ENCODE results near the gene PRICKLE3.

PRICKLE3 gene

DNA sequence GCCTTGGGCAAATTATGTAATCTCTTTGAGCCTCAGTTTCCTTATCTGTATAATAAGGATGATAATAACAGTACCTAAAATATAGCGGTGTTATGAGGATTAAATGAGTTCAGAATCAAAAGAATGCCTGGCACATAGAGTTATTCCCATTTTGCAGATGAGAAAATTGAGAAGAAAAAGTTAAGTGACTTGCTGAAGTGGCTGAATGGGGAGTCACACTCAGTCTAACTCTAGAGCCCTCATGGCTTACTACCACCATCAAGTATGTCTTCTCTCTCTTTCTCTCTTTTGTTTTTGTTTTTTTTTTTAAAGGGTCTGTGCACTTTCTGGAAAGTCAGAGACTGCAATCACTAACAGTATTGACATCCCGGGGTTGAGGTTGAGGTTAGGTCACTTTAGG, 46.4 kb upstream of the PRICKLE3 start:
- no peak overlapping the region for H2AFZ ChIP-seq (ENCODE audit: low read length)
- H3K4me1 ChIP-seq (ENCODE audit: insufficient read depth, low read length, severe bottlenecking): peaks cover 36% of the 10 kb centered on the region
- no peaks in the 10 kb centered on the region for H4K20me1 ChIP-seq (ENCODE audit: insufficient read depth, low read length)
- H3K27me3 ChIP-seq (ENCODE audit: insufficient read depth, low read length): no peaks in the 10 kb centered on the region
- H3K4me3 ChIP-seq (ENCODE audit: low read depth, low read length, poor library complexity, severe bottlenecking): no peak overlapping the region
- H3K27ac ChIP-seq (ENCODE audit: low read depth, low read length, poor library complexity, severe bottlenecking): no peak overlapping the region
- H3K36me3 ChIP-seq (ENCODE audit: insufficient read depth, low read length): no peaks in the 10 kb centered on the region
- H3F3A ChIP-seq (ENCODE audit: insufficient read depth, low read length): no peaks in the 10 kb centered on the region
- H3K9ac ChIP-seq (ENCODE audit: low read length): no peak overlapping the region
- no peak for TF ChIP-seq CTCF (IDR thresholded peaks at IDR 0.05; ENCODE audit: low read length)
- no peak for TF ChIP-seq EZH2 (IDR thresholded peaks at IDR 0.05; ENCODE audit: borderline replicate concordance, low read length)
- H3K79me2 ChIP-seq (ENCODE audit: insufficient read depth, low read length): no peaks in the 10 kb centered on the region
- no peaks in the 10 kb centered on the region for H3K9me2 ChIP-seq (ENCODE audit: low read depth, low read length)
- H3K9me3 ChIP-seq (ENCODE audit: low read length): no peaks in the 10 kb centered on the region
- H3K4me2 ChIP-seq (ENCODE audit: low read length): no peak overlapping the region

DNA sequence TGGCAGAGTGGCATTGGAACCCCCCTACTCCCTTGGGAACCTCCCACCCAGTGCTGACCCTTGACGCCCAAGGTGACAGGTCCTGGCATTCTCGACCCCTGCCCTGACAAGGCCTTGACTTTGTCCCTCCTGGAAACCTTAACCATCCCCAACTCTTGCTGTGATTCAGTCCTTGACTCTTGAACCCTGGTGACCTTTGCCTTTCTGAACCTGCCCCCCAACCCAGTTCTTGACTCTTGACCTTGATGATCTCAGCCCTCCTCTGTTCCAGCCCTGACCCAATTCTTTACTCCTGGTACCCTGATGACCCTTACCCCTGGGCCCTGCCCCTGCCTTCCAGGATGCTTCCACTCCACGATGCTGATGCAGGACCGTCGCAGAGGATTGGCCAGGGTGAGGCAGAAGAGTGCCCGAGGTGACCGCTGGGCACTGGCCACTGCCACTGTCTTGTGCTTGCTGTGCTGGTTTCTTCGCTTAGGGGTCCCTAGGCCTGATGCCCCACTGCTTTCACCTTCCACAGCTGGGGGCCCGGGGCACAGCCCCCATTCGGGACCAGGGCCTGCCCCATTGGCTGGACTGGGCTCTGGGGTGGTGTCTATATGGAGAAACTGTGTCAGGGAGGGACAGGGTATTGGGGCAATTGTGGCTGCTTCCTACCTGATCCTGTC, 45.3 kb upstream of the PRICKLE3 start:
- no peaks in the 10 kb centered on the region for H3F3A ChIP-seq (ENCODE audit: insufficient read depth, low read length)
- H3K27me3 ChIP-seq (ENCODE audit: insufficient read depth, low read length): no peaks in the 10 kb centered on the region
- peaks cover 27% of the 10 kb centered on the region for H3K4me1 ChIP-seq (ENCODE audit: insufficient read depth, low read length, severe bottlenecking)
- peak overlapping the region; percentile 55; the same call in 1 of the 2 replicates for H3K4me2 ChIP-seq (ENCODE audit: low read length)
- H3K9ac ChIP-seq (ENCODE audit: low read length): no peak overlapping the region
- TF ChIP-seq EZH2 (IDR thresholded peaks at IDR 0.05; ENCODE audit: borderline replicate concordance, low read length) (no peak), CTCF (IDR thresholded peaks at IDR 0.05; ENCODE audit: low read length) (no peak)
- no peak overlapping the region for H2AFZ ChIP-seq (ENCODE audit: low read length)
- H3K9me2 ChIP-seq (ENCODE audit: low read depth, low read length): no peaks in the 10 kb centered on the region
- no peaks in the 10 kb centered on the region for H3K36me3 ChIP-seq (ENCODE audit: insufficient read depth, low read length)
- peak overlapping the region; percentile 54 for H3K4me3 ChIP-seq (ENCODE audit: low read depth, low read length, poor library complexity, severe bottlenecking)
- H3K27ac ChIP-seq (ENCODE audit: low read depth, low read length, poor library complexity, severe bottlenecking): no peak overlapping the region
- H3K9me3 ChIP-seq (ENCODE audit: low read length): no peaks in the 10 kb centered on the region
- H4K20me1 ChIP-seq (ENCODE audit: insufficient read depth, low read length): no peaks in the 10 kb centered on the region
- H3K79me2 ChIP-seq (ENCODE audit: insufficient read depth, low read length): no peaks in the 10 kb centered on the region

DNA sequence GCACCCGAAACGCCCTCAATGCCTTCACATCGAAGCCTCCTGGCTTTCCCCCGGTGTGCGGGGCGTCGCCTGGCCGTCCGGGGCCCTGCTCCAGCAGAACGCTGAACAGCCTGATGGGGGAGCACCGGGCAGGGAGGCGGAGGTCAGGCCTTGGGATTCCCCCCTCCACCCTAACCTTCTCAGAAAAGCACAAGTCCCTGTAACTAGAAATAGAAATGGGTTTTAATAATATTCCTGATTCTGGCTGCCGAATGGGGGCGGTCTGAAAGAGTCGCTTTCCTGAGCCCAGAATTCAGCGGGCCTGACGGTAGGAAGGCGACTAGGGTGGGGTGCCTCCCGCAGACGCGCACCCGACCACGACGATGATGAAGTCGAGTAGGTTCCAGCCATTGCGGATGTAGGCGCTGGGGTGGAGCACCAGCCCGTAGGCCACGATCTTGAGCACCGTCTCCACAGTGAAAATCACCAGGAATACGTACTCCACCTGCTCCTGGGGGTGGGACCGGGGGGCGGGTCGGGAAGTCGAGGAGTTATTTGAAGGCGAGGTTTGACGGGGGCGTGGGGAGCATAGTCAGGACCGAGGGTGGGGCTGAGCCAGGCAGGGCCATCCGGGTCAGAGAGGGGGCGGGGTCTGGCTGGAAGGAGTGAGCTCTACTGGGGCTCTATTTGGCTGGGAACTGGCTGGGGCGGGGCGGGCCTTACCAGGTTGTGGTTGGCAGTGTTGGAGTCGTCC, 44.5 kb upstream of the PRICKLE3 start:
- H3K9me3 ChIP-seq (ENCODE audit: low read length): no peaks in the 10 kb centered on the region
- H3K4me3 ChIP-seq (ENCODE audit: low read depth, low read length, poor library complexity, severe bottlenecking): peak overlapping the region; percentile 54
- H3K79me2 ChIP-seq (ENCODE audit: insufficient read depth, low read length): no peaks in the 10 kb centered on the region
- no peaks in the 10 kb centered on the region for H3K9me2 ChIP-seq (ENCODE audit: low read depth, low read length)
- peaks cover 20% of the 10 kb centered on the region for H3K4me1 ChIP-seq (ENCODE audit: insufficient read depth, low read length, severe bottlenecking)
- peak overlapping the region; percentile 60; the same call in 1 of the 2 replicates for H3K9ac ChIP-seq (ENCODE audit: low read length)
- no peaks in the 10 kb centered on the region for H3K36me3 ChIP-seq (ENCODE audit: insufficient read depth, low read length)
- no peak overlapping the region for H2AFZ ChIP-seq (ENCODE audit: low read length)
- H3K27ac ChIP-seq (ENCODE audit: low read depth, low read length, poor library complexity, severe bottlenecking): peak overlapping the region; percentile 3
- no peaks in the 10 kb centered on the region for H4K20me1 ChIP-seq (ENCODE audit: insufficient read depth, low read length)
- TF ChIP-seq EZH2 (IDR thresholded peaks at IDR 0.05; ENCODE audit: borderline replicate concordance, low read length): no peak
- peak; percentile 27; the same call in 1 of the 2 replicates for TF ChIP-seq CTCF (IDR thresholded peaks at IDR 0.05; ENCODE audit: low read length)
- no peaks in the 10 kb centered on the region for H3F3A ChIP-seq (ENCODE audit: insufficient read depth, low read length)
- peak overlapping the region; percentile 55 for H3K4me2 ChIP-seq (ENCODE audit: low read length)
- no peaks in the 10 kb centered on the region for H3K27me3 ChIP-seq (ENCODE audit: insufficient read depth, low read length)

Measured in OCI-LY1 (cell line).